ENCODE measurements around the gene ANKMY1.
"Not testable (repeated sequence)": the region's sequence is repeated elsewhere in the genome, so short reads cannot be mapped to it uniquely, and the experiment has no call there.

Gene ANKMY1

DNA sequence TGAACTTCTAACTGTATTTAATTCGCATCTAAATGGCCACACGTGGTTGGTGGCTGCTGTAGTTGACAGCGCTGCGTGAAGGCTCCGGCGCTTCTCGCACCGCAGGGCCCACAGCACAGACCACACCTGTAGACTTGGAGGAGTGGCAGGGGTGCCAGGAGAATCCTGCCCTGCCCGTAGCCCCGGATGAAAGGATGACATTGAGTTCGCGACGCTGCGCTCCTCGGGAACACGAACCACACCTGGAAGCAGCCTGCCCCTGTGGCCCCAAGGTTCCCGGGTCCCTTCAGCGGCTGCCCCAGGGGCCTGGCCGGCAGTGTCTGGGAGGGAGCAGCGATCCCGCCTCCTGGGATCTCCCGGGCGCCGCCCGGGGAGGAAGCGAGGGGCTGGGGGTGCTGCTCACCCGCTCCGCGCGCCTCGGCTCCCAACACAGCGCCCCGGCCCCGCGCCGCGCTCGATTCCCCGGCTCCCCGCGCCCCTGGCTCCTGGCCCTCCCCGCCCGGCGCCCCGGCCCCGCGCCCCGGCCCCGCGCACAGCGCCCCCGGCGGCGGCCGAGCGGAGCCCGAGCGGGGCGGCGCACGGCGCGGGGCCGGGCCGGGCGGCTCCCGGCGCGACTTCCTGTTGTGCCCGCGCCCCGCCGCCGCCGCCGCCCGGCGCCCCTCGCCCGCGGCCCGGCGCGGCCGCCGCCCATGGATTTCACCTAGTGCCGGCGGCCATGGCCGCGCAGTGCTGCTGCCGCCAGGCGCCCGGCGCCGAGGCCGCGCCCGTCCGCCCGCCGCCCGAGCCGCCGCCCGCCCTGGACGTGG, 10.3 kb upstream of the ANKMY1 start, which contains the start of gene RNPEPL1:
Gene RNPEPL1, plus strand, starts transcription at position 613 of the 806 bp plus-strand sequence. Its CDS starts 103 bp downstream, at position 716.
- peak; percentile 41 for DNase-seq

DNA sequence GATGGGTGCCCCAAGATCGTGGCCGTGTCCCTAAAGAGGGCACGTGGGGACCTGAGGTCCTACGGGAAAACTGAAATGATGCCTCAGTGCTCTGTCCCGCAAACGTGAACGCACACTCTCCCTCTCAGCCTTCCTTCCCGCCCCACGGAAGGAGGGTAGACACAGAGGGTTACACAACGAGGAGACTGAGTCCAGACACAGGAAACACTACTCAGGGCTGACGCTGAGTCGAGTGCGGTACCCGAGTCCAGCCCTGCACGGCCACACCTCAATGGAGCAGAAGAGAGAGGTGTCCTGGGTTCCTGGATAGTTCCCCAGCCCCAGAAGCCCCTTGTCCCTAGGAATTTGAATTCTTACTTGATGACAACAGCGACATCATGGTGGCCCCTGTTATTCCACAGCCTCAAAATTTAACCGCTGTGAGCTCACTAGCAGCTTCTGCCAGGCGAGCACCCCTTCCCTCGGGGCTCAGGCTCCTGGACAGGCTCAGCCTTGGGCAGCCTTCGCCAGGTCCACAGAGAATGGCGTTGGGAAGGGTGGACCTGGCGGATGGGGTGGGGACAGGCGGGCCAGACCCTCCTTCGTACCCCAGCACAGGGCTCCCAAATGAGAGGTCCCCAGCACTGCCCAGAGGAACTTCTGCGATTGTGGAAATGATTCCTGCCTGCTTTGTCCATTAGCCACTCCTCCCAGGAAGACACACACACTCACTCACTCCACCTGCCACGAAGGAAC, 9.5 kb upstream of the ANKMY1 start:
- DNase-seq = no peak

DNA sequence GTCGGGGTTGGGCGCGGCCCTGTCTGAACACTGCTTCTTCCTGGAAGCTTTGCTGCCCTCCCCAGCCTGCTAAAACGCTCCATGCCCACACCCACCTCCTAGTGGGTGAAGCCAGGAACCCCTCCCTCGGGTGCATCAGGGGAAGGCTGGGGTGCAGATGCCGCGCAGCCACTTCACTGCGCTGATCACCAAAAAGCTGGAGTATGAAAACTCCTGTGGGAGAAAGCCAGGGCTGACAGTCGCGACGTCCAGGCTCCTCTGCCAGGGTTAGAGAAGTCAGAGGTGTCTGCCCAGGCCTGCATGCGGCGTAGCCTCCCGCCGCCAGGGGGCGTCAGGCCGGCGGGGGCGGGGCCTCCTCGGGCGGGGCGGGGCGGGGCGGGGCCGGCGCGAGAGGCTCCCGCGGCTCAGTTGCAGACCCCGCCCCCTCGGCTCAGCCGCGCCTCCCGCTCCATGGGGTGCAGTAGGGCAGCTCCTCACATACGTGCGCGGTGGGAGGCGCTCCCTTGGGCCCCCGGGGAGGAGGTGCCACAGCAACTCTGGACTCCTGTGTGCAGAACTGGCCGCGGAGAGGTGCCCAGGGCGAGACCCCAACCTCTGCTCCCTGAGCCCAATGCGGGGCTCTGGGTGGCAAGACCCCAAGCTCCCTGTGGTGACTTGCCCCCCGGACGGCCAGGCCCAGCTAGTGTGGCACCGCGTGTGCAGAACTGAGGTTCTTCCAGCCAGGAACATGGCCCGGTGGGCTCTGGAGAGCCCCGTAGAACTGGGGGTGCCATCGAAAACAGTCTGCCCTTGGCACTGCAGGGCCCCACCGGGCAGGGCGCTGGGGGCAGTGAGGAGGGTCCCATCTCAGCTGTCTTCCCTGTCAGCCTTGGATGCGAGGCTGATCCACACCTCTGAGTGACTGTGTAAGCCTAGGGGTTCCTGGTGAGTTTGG, 8.7 kb upstream of the ANKMY1 start:
- DNase-seq = peak; percentile 85

DNA sequence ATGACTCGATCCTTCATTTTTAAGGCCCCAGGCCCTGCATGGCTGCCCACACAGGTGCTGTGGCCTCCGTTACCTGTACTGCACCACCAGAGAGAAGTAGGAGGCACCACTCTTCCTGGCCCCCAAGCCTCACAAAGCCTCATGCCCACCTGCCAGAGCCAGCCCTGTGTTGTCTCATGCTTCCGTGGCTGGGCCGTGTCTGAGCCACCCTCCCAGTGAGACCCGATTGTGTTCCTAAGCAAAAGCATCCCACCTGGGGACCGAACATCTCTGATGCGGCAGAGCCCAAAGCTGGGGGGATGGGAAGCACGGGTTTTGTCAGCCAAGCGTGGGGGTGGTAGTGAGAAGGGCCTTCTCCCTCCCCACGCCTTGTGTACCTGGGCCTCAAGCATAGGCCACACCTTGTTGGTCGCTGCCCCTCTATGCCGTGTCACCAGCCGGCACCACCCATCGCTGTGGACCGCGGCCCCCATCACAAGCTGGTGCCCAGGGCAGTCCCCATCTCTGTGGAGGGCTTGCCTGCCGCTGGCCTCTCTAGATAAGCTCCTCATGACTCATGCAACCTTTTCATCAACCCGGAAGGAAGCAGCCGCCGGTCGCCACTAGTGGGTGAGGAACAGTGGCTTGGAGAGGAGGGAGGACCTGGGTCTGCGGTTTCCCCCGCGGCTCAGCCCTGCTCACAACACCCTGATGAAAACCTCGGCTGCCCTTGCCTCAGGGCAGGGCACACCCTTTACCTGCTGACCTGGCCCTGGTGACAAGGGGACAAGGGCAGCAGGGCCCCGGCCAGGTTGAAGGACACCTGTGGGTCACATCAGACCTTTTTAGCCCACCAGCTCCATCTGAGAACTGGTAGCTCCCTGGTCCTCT, 7.8 kb upstream of the ANKMY1 start:
- DNase-seq = peak; percentile 64

DNA sequence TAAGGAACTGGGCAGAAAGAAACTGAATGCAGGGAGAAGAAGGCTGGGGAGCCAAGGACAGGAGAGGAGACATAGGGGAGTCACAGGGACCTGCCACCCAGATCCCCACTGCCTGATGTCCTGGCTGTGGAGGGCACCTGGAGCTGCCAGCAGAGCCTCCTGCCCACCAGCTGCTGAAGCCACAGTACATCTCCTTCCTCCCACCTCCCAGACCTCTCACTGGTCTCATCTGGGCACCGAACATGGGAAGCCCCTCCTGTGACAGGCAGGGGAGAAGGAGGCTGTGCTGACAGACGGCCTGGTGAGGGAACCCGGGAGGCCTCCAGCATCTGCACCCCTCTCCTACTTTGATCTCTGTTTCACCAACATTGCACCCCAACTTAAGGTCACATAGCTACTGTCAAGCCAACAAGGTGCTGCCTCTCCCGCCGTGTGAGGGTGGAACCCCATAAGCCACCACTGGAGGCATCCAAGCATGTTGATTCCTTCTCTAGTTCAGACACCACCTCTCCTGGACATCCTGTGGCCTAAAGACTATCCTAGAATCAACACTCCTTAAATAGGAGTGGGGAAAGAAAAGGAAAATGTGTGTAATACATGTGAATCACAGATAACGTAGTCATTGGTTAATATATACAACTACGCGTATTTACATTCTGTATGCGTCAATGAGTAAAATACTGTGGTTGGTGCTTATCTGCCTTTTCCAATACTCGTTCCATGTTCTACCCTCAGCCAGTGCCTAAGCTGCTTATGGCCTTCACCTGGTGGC, 7.0 kb upstream of the ANKMY1 start:
- DNase-seq = no peak

DNA sequence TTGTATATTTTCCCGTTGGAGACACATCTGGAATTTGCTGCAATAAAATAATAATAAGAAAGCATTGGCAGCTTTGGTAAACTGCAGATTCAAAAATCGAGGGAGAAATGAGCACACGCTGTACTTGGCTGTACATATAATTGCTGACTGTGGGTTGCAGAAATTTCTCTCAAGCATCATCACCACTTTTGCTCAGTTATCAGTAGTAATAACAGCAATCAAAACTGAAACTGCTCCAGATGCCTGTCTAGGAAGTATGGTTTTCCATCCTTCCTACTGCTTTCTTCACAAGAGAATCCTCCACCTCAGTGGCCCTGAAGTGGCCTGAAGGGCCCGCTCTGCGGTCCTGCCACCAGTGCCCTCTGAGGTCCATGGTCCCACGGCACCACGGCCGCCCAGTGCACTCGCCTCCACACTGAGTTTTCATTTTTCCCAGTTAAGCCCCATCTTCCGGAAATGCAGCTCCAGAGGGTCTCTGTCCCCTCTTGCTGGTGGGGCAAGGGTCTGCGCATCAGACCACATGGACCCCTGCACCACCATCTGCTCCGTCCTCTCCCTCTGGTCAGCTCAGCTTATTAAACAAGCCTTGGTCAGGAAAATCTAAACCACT, 6.3 kb upstream of the ANKMY1 start:
- no peak for DNase-seq

DNA sequence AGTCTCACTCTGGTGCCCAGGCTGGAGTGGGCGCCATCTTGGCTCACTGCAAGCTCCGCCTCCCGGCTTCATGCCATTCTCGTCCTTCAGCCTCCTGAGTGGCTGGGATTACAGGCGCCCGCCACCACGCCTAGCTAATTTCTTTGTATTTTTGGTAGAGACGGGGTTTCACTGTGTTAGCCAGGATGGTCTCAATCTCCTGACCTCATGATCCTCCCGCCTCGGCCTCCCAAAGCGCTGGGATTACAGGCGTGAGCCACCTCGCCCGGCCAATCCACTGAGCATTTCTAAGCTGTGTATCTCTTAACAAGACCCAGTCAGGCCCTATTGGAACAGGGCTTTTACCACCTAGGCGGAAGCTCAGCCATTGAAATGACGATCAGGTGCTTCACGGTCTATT, 5.4 kb upstream of the ANKMY1 start:
- DNase-seq = not testable (repeated sequence)

DNA sequence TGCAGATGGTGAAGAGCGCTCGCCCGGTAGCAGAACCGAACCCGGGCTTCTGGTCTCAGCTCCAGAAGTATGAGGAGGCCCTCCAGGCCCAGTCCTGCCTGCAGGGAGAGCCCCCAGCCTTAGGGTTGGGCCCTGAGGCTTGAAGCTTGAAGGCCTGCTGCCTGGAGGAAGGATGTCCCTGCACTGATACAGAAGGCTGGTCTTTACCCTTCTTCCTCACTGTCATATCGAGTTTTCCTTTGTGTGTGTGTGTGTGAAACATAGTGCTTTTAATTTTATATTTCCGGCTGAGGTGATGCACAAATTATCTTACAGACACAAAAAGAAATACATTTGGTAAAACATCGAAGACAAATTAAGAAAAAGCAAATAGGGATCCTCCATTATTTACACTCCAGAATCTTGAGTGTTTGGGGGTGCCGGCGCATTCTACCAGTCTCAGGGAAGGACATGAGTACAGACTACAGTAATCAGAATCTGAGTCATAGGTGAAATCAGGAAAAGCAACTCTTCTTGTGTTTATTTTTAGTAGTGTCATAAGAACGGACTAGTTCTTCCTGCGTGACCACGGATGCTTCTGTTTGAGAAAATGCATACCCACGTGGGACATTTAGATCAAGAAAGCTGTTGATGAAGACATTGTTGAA, 3.7 kb upstream of the ANKMY1 start:
- DNase-seq = peak; percentile 73

DNA sequence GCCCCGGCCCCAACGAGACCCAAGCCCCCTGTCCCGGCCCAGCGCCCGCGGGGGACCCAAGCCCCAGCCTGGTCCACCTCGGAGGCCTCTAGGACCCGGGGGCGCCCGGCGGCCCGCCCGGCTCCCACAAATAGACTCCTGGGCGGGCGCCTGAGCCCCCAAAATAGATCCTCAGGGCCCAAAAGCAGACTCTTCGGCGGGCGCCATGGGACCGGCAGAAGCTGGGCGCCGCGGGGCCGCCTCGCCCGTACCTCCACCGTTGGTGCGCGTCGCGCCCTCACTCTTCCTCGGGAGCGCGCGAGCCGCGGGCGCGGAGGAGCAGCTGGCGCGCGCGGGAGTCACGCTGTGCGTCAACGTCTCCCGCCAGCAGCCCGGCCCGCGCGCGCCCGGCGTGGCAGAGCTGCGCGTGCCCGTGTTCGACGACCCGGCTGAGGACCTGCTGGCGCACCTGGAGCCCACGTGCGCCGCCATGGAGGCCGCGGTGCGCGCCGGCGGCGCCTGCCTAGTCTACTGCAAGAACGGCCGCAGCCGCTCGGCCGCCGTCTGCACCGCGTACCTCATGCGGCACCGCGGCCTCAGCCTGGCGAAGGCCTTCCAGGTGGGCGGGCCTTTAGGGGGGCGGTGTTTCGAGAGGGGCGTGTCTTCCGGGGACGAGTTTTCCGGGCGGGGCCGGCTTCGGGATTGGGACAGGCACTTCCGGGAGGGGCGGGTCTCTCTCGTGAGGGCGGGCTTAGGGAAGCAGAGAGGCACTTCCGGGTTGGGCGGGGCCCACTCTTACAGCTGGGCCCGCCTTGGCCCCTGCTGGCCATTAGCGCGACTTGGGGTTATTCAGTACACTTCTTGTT, 2.9 kb upstream of the ANKMY1 start:
- DNase-seq = peak; percentile 98

DNA sequence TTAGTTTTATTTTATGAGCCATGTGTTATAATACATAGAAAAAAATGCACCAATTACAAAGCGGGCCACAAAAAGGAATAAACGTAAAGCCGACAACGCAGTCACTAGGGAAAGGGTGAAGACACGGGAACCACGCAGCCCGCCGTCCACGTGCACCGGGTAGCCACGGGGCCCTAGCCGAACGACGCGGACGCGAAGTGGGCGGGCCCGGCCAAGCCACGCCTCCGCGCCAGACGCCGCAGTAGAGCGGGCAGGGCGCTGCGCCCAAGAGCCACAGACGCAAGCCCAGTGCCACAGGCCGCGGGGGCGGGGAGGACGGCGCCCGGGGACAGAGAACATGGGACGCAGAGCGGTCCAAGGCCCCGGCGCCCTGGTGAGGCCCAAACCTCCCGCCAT, 2.3 kb upstream of the ANKMY1 start, which contains the start of gene DUSP28:
Gene DUSP28, plus strand, starts transcription at position 274 of the 396 bp plus-strand sequence. CDS start 328 bp downstream, outside the sequence.
- peak; percentile 86 for DNase-seq

DNA sequence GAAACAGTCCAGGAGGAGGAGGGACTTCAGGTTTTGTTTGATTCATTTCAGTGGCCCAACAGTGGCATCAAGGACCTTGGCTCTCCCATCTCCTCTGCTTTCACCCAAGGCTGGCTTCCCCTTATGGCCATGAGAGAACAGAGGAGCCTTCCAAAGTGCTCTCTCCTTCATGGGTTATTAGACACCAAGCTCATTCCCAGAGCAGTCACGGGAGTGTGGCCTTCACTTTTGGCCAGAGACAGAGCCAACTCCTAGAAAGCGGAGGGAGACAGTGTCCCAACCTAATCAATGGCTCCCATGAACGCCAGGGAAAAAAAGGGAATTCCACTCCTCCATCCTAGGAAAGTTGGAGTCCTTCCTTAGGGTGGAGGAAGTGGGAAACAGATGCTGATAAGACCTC, 1.5 kb upstream of the ANKMY1 start:
- no peak for DNase-seq

DNA sequence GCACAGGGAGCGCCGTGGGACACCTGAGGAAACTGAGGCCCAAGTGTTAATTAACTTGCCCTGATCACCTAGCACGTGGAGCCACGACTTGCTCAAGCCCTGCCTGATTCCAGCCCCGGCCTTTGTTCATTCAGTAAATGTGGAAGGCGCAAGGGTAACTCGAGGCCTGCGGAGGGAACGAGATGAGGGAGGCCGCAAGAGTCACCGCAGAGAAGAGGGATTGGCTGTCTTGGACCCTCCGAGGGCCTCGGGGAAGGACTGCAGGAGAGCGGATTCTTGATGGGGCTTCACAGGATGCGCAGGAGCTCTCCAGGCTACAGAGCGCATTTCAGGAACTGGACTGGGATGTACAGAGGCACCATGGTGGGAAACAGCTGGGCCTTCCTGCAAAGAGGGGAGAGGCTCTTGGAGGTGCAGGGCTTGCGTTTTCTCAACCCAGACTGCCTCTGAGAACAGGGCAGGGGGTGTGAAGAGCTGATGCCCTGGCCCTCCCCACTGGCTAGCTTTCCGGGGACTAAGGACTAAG, 511 bp upstream of the ANKMY1 start:
- no peak for DNase-seq

DNA sequence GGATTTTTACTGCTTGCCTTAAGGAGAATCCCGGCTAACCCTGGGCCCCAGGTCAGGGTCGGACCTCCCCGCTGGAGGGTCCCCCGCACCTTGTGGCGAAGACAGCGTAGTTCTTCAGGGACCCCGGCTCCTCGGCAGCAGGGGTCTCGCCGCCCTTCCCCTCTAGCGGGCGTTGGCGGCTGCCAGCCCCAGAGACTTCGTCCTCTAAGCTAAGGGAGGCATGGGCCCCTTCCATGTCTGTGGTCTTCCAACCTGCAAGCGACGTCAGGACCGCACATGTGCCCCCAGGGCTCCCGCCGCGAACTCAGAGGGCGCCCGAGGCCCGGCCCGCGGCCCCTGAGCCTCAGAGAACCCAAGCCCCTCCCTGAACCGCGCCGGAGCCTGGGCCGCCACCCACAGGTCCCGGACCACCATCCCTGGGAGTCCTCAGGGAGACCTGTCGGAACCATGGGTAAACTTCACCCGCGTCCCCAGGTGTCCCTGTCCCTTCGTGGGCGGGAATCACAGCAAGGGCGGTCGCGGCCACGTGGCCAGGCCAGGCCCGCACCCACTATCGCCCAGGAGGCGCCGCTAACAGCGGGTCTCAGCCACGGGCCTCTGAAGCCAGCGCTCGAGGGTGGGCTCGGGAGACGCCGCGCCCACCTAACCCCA, 562 bp downstream of the ANKMY1 start:
- no peak for DNase-seq

DNA sequence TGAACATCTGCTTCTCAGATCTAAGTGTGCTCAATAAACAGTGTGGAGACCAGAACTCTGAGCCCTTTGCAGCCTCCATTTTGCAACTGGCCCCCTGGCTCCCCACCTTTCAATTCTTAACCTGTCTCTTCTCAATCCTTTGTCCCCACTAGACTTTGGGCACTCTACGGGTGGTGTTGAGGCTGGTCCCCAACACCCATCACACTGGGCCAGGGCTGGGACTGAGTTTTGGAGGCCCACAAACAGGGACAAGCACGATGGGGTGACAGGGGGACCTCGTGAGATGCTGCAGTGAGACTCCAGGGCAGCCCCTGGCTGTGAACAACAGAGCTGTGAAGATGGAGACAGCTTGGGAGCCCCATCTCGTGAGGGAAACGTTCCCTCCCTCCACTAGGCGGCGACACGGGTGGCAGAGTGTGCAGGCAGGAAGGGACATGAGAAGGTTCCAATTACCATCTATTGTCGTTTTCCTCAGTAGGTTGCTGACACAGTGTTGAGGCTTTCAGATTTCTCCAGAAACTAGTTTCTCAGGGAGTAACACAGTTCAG, 1.2 kb downstream of the ANKMY1 start:
- peak; percentile 64 for DNase-seq

DNA sequence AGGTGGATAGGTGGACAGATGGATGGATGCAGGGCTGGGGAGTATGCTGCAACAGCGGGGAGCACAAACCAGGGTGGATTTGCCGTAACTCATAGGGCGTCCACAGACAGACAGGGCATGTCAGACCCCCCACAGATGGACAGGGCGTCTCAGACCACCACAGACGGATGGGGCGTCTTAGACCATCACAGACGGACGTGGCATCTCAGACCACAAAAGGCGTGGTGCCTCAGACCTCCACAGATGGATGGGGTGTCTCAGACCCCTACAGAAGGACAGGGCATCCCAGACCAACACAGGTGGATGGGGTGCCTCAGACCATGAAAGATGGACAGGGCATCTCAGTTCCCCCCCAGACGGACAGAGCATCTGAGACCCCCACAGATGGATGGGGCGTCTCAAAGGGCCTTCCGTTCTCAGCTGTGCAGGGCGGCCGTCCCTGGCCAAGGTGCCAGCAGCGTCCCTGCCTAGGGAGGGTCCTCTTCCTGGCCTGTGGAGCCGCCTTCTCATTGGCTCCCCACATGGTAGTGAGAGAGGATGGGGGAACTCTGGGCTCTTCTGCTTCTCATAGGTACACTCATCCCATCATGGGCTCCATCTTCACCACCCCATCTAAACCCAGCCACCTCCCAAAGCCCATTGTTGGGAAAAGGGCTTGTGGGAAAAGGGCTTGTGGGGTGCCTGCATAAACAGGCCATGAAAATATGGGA, 2.1 kb downstream of the ANKMY1 start:
- no peak for DNase-seq

DNA sequence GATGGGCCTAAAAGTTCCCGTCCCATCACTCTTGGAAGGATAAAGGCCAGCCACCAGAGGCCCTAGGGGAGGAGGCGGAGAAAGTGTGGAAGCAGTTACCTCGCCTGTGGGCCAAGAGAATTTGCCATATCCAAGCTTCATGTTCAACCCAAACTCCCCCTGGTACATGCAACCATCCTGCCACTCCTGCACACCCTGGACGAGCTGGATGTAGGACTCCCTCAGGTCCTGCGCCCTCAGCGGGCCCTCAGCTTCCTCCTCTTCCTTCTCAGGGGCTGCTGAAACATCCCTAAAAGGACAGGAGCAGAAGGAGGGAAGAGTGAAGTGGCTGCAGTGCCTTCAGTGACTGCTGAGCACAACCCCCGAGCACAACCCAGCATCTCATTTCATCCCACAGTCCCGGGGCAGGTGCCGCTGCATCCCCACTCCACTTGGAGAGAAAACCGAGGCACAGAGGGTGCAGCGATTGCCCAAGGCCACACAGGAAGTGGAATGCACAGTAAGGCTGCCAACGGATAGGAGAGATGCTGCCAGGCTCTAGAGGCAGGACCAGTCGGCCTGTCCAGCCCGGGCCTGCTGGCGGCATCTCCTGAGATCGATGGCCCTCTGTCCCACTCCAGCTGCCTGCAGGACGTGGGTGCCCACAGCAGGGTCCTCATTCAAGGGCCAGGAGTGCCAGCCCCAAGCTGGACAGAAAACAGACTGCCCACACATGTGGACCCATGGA, 2.9 kb downstream of the ANKMY1 start:
- no peak for DNase-seq
